Small intestine (tissue), 7 donors: Measurements from ENCODE around the gene GARIN1A. TPM values are rescaled to one million over a fixed set of nuclear protein-coding genes. Genes with fewer than 3 reads are reported as not detected.
"Not testable (repeated sequence)": the region's sequence is repeated elsewhere in the genome, so short reads cannot be mapped to it uniquely, and the experiment has no call there.

ENCODE experiments used
- DNase-seq, 2 donors: peaks; one replicate each; pipeline versions ENCODE4 v3.0.0 to v3.0.0-alpha.2; 2013
- FAIRE-seq: peaks from 2 replicates; lab custom pipeline; 2012; peaks lifted over from hg19 to GRCh38; lab: Jason Lieb, UNC
- H3K27ac ChIP-seq, 3 donors: one replicate each; pipeline ENCODE4 v1.5.1; 2013; ENCODE audit warnings: low read length in 2 of 3, mild to moderate bottlenecking in 2 of 3, control low read depth in 1 of 3, inconsistent platforms in 1 of 3, low read depth in 1 of 3, moderate library complexity in 1 of 3
- H3K27me3 ChIP-seq, 3 donors: one replicate each; pipeline ENCODE4 v1.6.1; 2013; ENCODE audit warnings: low read length in 3 of 3, inconsistent platforms in 1 of 3; ENCODE audit not compliant: control insufficient read depth in 3 of 3, insufficient read depth in 3 of 3
- H3K36me3 ChIP-seq, 3 donors: one replicate each; pipeline ENCODE4 v1.6.1; 2013; ENCODE audit warnings: low read length in 3 of 3, inconsistent platforms in 1 of 3, low read depth in 1 of 3, mild to moderate bottlenecking in 1 of 3, moderate library complexity in 1 of 3; ENCODE audit not compliant: control insufficient read depth in 3 of 3, insufficient read depth in 2 of 3
- H3K4me1 ChIP-seq, 3 donors: one replicate each; pipeline ENCODE4 v1.6.1; 2013; ENCODE audit warnings: low read length in 2 of 3, inconsistent platforms in 1 of 3, low read depth in 1 of 3, mild to moderate bottlenecking in 1 of 3, moderate library complexity in 1 of 3; ENCODE audit not compliant: control insufficient read depth in 3 of 3, insufficient read depth in 2 of 3
- H3K4me3 ChIP-seq, 3 donors: one replicate each; pipeline ENCODE4 v1.5.1; 2013; ENCODE audit warnings: low read length in 3 of 3, control low read depth in 1 of 3, inconsistent platforms in 1 of 3, low read depth in 1 of 3, mild to moderate bottlenecking in 1 of 3, moderate library complexity in 1 of 3
- H3K9me3 ChIP-seq, 2 donors: one replicate each; pipeline ENCODE4 v1.6.1; 2013; ENCODE audit warnings: low read depth in 1 of 2, low read length in 1 of 2; ENCODE audit not compliant: control insufficient read depth in 2 of 2, insufficient read depth in 1 of 2
- WGBS, 3 donors: extraction: QIAGEN DNeasy Blood & Tissue Kit; methylation state at CpG; one replicate each; pipeline ENCODE4 v1.1.7; 2013; 5-methylcytosine and 5-hydroxymethylcytosine counted together
- polyA plus RNA-seq, 4 donors: library from polyadenylated mRNA; stranded (reverse) in 3 of 4; unstranded in 1 of 4; fragments of 200-250 nt in 3 of 4; fragments of 120-200 nt in 1 of 4; gene quantifications; one replicate each; pipeline versions ENCODE4 v1.2.1 to v1.2.3, GENCODE V29; 2013
- donor health status: healthy with polysubstance abuse.
- donor health status: control.
- donor health status: control.
- donor health status: Bipolar disorder and iron deficiency.
- donor health status: healthy.

GARIN1A gene
- polyA plus RNA-seq, 4 donors, result 0.37 to 2.0 (median 1.5) TPM

- DNase-seq, FAIRE-seq, H3K4me1 ChIP-seq, H3K27me3 ChIP-seq, H3K9me3 ChIP-seq, H3K27ac ChIP-seq, H3K4me3 ChIP-seq: not testable (repeated sequence)
- peaks cover 0 to 29% (median 6%) of the 10 kb centered on the region in 3 donors for H3K36me3 ChIP-seq
- 94 to 97% (median 96%) methylated on average over 14 to 16 of the region's 16 CpGs for WGBS, 3 donors
These were observed 18.9 kb upstream of the GARIN1A start for GRCh38 chr7:128653197-128653596.

GRCh38 chr7:128654080-128654479 is 18.0 kb upstream of the GARIN1A start:
- not testable (repeated sequence) for H3K27ac ChIP-seq, H3K4me3 ChIP-seq, DNase-seq, FAIRE-seq, H3K27me3 ChIP-seq, H3K9me3 ChIP-seq, H3K4me1 ChIP-seq
- 83 to 92% (median 90%) methylated on average over 7 to 19 of the region's 19 CpGs for WGBS, 3 donors
- H3K36me3 ChIP-seq, result peaks cover 0 to 27% (median 6%) of the 10 kb centered on the region in 3 donors

- H3K36me3 ChIP-seq, result peaks cover 0 to 27% (median 6%) of the 10 kb centered on the region in 3 donors
- WGBS, 3 donors, result 88 to 93% (median 92%) methylated on average over 17 to 18 of the region's 18 CpGs
- not testable (repeated sequence) for H3K9me3 ChIP-seq, DNase-seq, H3K27me3 ChIP-seq, FAIRE-seq, H3K27ac ChIP-seq, H3K4me3 ChIP-seq, H3K4me1 ChIP-seq
These were observed 17.6 kb upstream of the GARIN1A start for GRCh38 chr7:128654501-128654900.

GRCh38 chr7:128658428-128658827 is 13.7 kb upstream of the GARIN1A start:
- not testable (repeated sequence) for H3K4me1 ChIP-seq, H3K27me3 ChIP-seq, DNase-seq, FAIRE-seq, H3K4me3 ChIP-seq, H3K27ac ChIP-seq
- Histone ChIP-seq H3K36me3 (peaks cover 0 to 12% (median 0%) of the 10 kb centered on the region in 3 donors), H3K9me3 (peaks cover 0 to 21% of the 10 kb centered on the region in 2 donors)
- 86% methylated on average over 3 to 5 of the region's 5 CpGs; no CpG with 5 or more reads in 1 of the 3 donors for WGBS, 3 donors

GRCh38 chr7:128660596-128660995 is 11.5 kb upstream of the GARIN1A start:
- Histone ChIP-seq H3K27me3 (no peaks in the 10 kb centered on the region), H3K4me1 (no peaks in the 10 kb centered on the region), H3K27ac (no peak overlapping the region), H3K4me3 (no peak overlapping the region), H3K9me3 (peaks cover 0 to 22% of the 10 kb centered on the region in 2 donors), H3K36me3 (no peaks in the 10 kb centered on the region)
- no peak for FAIRE-seq
- DNase-seq, result no peak
- WGBS, 3 donors, result 95 to 99% (median 98%) methylated on average over 3 of the region's 3 CpGs

- Histone ChIP-seq H3K36me3 (no peaks in the 10 kb centered on the region), H3K4me1 (no peaks in the 10 kb centered on the region), H3K9me3 (peaks cover 0 to 22% of the 10 kb centered on the region in 2 donors), H3K27me3 (no peaks in the 10 kb centered on the region), H3K4me3 (no peak overlapping the region), H3K27ac (no peak overlapping the region)
- DNase-seq (no peak), FAIRE-seq (no peak)
- 97 to 99% (median 98%) methylated on average over 5 of the region's 5 CpGs for WGBS, 3 donors
These were observed 10.6 kb upstream of the GARIN1A start for GRCh38 chr7:128661446-128661845.

- DNase-seq, result no peak
- no peak overlapping the region for H3K27ac ChIP-seq
- no peaks in the 10 kb centered on the region for H3K4me1 ChIP-seq
- no peak for FAIRE-seq
- no peaks in the 10 kb centered on the region for H3K27me3 ChIP-seq
- H3K9me3 ChIP-seq, result peaks cover 0 to 22% of the 10 kb centered on the region in 2 donors
- 98 to 100% (median 100%) methylated on average over 3 of the region's 3 CpGs for WGBS, 3 donors
- no peak overlapping the region for H3K4me3 ChIP-seq
- H3K36me3 ChIP-seq, result no peaks in the 10 kb centered on the region
These were observed 10.0 kb upstream of the GARIN1A start for GRCh38 chr7:128662091-128662490.

GRCh38 chr7:128663223-128663622 is 8.9 kb upstream of the GARIN1A start:
- H3K27ac ChIP-seq, FAIRE-seq, H3K4me3 ChIP-seq, H3K4me1 ChIP-seq, DNase-seq, H3K36me3 ChIP-seq, H3K27me3 ChIP-seq: not testable (repeated sequence)
- WGBS, 3 donors, result 92 to 95% (median 93%) methylated on average over 3 of the region's 3 CpGs
- H3K9me3 ChIP-seq, result peaks cover 0 to 22% of the 10 kb centered on the region in 2 donors

GRCh38 chr7:128665057-128665456 is 7.0 kb upstream of the GARIN1A start:
- peaks cover 0 to 22% of the 10 kb centered on the region in 2 donors for H3K9me3 ChIP-seq
- FAIRE-seq (no peak), DNase-seq (no peak)
- 15 to 45% (median 38%) methylated on average over 1 of the region's 1 CpG for WGBS, 3 donors
- no peak overlapping the region for H3K27ac ChIP-seq
- H3K4me3 ChIP-seq, result no peak overlapping the region
- H3K27me3 ChIP-seq, result no peaks in the 10 kb centered on the region
- H3K4me1 ChIP-seq, result no peaks in the 10 kb centered on the region
- H3K36me3 ChIP-seq, result no peaks in the 10 kb centered on the region
